Measurements from ENCODE around the gene ADGRL2. TPM values are rescaled to one million over a fixed set of nuclear protein-coding genes. Genes with fewer than 3 reads are reported as not detected.

Gene ADGRL2
- total RNA-seq, 1 experiment from 2014 or later: 34.2 TPM

GRCh38 chr1:81915937-81916336, 115.2 kb downstream of the ADGRL2 start:
- no TSS peak for BruUV-seq (replicated peaks)
- H3K9me3 ChIP-seq (ENCODE audit: control insufficient read depth, insufficient read depth, low read depth, low read length): no peaks in the 10 kb centered on the region
- no peak overlapping the region for H3K4me3 ChIP-seq (ENCODE audit: low read depth in 2 of 2, low read length in 2 of 2)
- in situ Hi-C loops (cut with HindIII; ENCODE audit: low pct_unique_long_range_greater_than_20kb, low sequenced_read_pairs) (no loop called here), intact Hi-C loops (cut with micrococcal nuclease; ENCODE audit: unreplicated experiment) (no loop called here)
- DNase-seq (ENCODE audit: low read depth, low spot score): no peak
- no peaks in the 10 kb centered on the region for H3K27me3 ChIP-seq (ENCODE audit: control insufficient read depth, insufficient read depth, low read length)
- no peaks in the 10 kb centered on the region; the same call in 1 of the 2 replicates for H3K36me3 ChIP-seq (ENCODE audit: control insufficient read depth, insufficient read depth, low read length)
- no peak for TF ChIP-seq SIN3A (IDR thresholded peaks at IDR 0.05; ENCODE audit: borderline replicate concordance, insufficient read depth, low read depth, low read length)
- no peak for TF ChIP-seq REST (IDR thresholded peaks at IDR 0.05; ENCODE audit: insufficient read depth in 1 of 2, low read depth in 2 of 2, low read length in 1 of 2)
- TF ChIP-seq CTCF (IDR thresholded peaks at IDR 0.05): no peak
- TF ChIP-seq TCF7L2 (IDR thresholded peaks at IDR 0.05; ENCODE audit: low read depth, low read length): no peak
- TF ChIP-seq POLR2AphosphoS5 (IDR thresholded peaks at IDR 0.05; ENCODE audit: low read depth, low read length): no peak
- no peak for ATAC-seq
- ChIA-PET POLR2A (no interaction called here), CTCF (no interaction called here)
- no peak overlapping the region for H3K27ac ChIP-seq (ENCODE audit: low read length)
- no peaks in the 10 kb centered on the region for H3K4me1 ChIP-seq (ENCODE audit: control insufficient read depth, insufficient read depth, low read length)

GRCh38 chr1:81920245-81920740, 119.6 kb downstream of the ADGRL2 start:
- no peaks in the 10 kb centered on the region for H3K9me3 ChIP-seq (ENCODE audit: control insufficient read depth, insufficient read depth, low read depth, low read length)
- no peaks in the 10 kb centered on the region for H3K27me3 ChIP-seq (ENCODE audit: control insufficient read depth, insufficient read depth, low read length)
- intact Hi-C loops (cut with micrococcal nuclease; ENCODE audit: unreplicated experiment): no loop called here
- no peak for DNase-seq (ENCODE audit: low read depth, low spot score)
- no peak for ATAC-seq
- H3K4me3 ChIP-seq (ENCODE audit: low read depth in 2 of 2, low read length in 2 of 2): no peak overlapping the region
- POLR2A ChIA-PET: no interaction called here
- H3K36me3 ChIP-seq (ENCODE audit: control insufficient read depth, insufficient read depth, low read length): no peaks in the 10 kb centered on the region; the same call in 1 of the 2 replicates
- CTCF ChIA-PET: no interaction called here
- in situ Hi-C loops (cut with HindIII; ENCODE audit: low pct_unique_long_range_greater_than_20kb, low sequenced_read_pairs): no loop called here
- no peaks in the 10 kb centered on the region for H3K4me1 ChIP-seq (ENCODE audit: control insufficient read depth, insufficient read depth, low read length)
- H3K27ac ChIP-seq (ENCODE audit: low read length): no peak overlapping the region
- TF ChIP-seq REST (IDR thresholded peaks at IDR 0.05; ENCODE audit: insufficient read depth in 1 of 2, low read depth in 2 of 2, low read length in 1 of 2) (no peak), TCF7L2 (IDR thresholded peaks at IDR 0.05; ENCODE audit: low read depth, low read length) (no peak), POLR2AphosphoS5 (IDR thresholded peaks at IDR 0.05; ENCODE audit: low read depth, low read length) (no peak), SIN3A (IDR thresholded peaks at IDR 0.05; ENCODE audit: borderline replicate concordance, insufficient read depth, low read depth, low read length) (no peak), CTCF (IDR thresholded peaks at IDR 0.05) (no peak)
- no TSS peak for BruUV-seq (replicated peaks)
